ENCODE data around the gene LGR5.
"Not testable (repeated sequence)": the region's sequence is repeated elsewhere in the genome, so short reads cannot be mapped to it uniquely, and the experiment has no call there.

The LGR5 gene

DNA sequence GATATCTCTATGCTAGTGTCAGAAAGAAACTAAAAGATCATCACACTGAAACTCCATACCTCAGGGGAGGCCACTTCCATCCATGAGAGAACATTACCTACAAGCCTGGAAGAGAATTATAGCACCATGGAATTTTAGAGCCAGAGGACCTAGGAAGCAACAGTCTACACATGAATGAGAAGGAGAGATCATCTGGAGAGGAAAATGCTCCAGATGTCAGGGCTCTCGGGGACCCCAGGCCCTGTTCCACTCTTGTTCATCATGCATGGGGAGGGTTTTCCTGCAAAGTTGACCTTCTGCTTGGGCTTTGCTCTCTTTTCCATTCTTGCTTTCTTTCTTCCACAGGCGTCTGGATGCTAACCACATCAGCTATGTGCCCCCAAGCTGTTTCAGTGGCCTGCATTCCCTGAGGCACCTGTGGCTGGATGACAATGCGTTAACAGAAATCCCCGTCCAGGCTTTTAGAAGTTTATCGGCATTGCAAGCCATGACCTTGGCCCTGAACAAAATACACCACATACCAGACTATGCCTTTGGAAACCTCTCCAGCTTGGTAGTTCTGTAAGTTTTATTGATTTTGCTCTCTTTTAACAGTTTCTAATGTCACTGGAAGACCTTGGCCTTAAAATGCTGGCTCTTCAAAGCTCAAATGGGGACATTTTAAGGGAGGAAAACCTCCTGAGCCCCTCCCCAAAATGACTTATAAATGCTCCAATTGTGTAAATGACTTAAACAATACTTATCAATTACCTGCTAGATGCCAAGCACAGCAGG is 113.3 kb downstream of the LGR5 start:
- DNase-seq, result no peak

DNA sequence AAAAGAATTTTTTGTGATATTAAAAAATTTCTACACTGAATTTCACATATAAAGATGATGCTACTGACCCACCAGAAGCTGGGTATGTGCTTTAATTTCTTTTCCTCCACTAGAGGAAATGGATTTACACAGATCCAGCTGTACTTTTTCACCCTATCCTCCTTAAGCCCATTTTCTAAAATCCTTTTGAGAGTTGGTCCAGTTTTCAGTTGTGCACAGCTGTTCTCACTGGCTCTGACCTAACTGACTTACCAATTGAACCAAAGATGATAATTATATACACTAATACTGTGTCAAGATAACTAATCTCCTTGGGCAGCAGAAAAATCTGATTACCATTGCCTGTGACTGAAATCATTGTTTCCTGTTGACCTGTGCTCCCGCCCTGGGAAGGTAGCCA is 115.6 kb downstream of the LGR5 start:
- DNase-seq, result no peak

DNA sequence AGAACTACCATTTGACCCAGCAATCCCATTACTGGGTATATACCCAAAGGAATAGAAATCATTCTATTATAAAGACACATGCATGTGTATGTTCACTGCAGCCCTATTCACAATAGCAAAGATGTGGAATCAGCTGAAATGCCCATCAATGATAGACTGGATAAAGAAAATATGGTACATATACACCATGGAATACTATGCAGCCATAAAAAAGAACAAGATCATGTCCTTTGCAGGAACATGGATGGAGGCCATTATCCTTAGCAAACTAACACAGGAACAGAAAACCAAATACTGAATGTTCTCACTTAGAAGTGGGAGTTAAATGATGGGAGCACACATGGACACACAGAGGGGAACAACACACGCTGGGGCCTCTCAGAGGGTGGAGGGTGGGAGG is 116.2 kb downstream of the LGR5 start:
- DNase-seq, result not testable (repeated sequence)

DNA sequence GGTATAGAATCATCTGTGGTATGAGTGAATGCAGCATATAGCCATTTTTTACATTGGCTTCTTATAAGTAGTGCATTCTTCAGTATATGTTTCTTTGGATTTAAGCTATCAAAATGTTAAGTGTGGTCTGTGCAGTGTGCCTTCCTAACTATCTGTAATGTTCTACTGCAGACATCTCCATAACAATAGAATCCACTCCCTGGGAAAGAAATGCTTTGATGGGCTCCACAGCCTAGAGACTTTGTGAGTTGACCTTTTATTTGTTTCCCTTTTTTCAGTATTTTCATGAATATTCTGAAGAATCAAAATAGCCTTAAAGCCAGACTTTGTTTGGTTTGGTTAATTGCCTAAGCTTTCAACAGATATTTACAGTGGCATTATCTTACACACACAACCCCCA is 116.8 kb downstream of the LGR5 start:
- DNase-seq, result no peak

DNA sequence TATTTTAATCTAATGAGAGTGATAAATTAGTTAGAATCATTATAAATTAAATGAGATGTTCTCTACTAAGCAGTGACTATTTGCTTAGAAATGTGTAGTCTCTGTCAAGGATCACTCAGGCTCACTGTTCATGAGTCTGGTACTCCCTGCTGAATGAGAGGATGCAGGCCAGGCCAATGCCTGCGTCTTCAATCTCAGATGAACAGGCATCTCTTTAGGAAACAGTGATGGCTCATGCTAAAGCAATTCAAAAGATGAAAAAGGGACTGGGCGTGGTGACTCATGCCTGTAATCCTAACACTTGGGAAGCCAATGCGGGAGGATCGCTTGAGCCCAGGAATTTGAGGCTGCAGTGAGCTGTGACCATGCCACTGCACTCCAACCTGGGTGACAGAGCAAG is 117.3 kb downstream of the LGR5 start:
- no peak for DNase-seq

DNA sequence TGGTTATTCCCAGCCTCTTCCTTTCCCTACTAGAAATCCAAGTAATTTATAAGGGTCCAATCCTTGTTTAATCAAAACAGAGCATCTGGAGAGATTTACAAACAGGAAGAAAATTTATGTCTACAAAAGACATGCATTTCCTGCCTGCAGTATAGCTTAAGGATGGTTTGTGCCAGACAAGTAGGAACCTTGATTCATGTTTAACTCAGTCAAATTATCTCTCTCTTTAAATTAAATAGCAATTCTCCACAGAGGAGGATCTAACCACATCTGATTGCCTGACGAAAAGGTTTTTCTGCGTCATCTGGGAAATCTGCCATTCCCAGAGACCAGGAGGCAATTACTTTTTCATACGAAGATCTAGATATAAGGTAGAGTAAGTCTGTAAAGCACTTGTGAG is 118.8 kb downstream of the LGR5 start:
- DNase-seq, result no peak

DNA sequence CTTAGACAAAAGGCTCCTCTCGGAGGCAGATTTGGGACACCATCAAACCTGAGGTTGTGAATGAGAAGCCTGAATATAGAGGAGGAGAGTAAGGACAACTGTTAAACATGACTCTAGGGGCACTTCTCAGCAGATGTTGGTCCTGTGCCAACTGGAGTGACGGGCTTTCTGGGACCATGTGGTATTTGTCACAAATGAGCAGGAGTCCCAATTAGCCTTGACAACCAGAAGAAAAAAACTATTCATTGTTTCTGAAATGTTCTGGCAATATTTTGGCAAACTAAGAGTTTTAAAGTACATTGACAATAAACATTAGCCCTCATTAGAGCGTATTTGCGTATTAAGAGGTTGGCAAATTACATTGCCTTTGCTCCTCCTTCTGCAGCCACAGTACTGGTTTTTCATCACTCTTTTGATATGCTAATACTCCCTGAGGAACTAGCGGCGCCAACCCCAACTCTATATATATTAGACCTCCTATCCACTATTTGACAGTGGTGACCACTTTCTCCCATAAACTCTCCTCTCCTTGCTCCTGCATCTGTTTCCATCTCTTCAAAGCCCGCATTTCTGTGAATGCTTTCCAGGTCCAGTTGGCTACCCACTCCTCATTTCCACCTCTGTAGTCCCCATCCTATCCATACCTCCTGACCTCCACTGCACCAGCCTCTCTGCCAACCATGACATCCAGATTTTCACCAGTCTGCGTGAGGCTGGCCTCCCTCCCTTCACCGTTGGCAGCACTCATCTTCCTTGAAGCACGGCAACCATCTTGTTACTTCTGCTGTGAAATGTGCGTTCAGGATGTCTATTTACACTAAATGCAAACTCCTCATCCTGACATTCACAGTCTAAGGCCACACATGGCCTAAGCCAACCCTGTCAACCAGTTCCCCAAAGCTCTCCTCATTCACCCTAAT is 123.3 kb downstream of the LGR5 start:
- DNase-seq, result no peak

DNA sequence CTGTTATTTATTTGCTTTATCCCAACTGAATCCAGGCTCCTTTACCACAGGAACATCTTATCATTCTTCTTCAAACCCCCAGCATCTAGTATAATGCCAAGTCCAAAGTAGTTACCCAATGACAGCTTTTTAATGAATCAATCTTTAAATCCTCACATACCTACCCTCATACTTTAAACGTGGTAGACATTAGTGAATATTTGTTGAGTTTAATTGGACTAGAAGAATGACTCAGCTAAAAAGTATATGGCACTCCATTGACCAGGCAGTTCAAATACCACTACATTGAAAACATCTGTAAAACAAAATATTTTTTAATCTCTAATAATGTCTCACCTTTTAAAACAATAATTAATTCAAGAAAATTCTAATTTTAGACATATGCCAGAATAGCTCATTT is 125.9 kb downstream of the LGR5 start:
- no peak for DNase-seq

DNA sequence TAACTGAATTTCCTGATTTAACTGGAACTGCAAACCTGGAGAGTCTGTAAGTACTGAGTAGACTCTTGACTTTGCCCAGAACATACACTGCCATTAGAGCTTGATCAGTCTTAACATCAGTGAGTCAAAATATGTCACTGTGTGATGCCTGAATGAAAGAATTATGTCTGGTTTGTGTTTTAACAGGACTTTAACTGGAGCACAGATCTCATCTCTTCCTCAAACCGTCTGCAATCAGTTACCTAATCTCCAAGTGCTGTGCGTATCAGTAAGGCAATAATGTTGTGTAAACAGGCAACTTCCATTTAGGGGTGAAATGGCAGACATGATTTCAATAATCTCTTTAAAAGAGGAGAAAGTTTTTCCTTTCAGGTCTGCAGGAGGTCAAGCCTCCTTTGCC is 127.1 kb downstream of the LGR5 start:
- DNase-seq, result no peak

DNA sequence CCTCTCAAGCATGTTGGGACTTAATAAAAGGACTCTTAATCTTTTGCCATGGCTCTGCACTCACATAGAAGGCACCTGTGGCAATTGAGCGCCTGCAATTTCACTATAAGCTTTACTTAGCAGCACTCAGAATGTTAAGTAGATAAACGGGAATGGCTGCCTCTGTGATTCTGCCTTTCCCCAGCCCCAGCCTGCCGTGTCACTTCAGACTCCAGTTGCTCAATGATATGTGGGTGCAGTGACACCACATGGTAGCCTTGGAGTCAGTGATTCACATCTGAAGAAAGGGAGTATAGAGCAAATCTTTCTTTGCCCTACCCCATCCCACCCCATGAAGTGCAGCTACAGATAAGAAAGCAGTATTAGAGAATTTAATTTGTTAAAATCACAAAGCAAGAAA is 127.9 kb downstream of the LGR5 start:
- DNase-seq, result no peak

DNA sequence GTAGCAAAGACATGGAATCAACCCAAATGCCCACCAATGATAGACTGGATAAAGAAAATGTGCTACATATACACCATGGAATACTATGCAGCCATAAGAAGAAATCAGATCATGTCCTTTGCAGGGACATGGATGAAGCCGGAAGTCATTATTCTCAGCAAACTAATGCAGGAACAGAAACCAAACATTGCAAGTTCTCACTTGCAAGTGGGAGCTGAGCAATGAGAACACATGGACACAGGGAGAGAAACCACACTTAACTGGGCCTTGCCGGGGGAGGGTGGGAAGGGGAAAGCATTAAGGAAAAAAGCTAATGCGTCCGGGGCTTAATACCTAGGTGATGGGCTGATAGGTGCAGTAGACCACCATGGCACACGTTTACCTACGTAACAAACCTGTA is 130.3 kb downstream of the LGR5 start:
- DNase-seq, result not testable (repeated sequence)

DNA sequence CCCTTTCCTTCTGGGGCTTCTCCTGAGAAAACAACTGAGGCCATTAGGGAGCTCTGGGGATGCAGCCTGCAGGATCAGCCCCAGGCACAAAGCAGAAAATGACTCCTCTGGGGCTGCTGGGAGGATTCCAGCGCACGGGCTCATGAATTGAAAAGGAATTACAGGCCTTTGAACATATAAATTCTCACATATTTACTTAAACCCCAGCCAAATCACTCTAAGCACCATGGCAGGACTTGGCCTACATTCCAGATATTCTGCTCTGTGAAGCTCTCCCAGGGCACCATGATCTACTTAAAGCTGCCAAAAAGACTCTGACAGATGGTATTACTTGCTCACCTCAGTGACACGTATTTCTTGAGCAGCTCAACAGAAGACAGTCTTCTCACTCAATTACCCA is 136.9 kb downstream of the LGR5 start:
- no peak for DNase-seq

DNA sequence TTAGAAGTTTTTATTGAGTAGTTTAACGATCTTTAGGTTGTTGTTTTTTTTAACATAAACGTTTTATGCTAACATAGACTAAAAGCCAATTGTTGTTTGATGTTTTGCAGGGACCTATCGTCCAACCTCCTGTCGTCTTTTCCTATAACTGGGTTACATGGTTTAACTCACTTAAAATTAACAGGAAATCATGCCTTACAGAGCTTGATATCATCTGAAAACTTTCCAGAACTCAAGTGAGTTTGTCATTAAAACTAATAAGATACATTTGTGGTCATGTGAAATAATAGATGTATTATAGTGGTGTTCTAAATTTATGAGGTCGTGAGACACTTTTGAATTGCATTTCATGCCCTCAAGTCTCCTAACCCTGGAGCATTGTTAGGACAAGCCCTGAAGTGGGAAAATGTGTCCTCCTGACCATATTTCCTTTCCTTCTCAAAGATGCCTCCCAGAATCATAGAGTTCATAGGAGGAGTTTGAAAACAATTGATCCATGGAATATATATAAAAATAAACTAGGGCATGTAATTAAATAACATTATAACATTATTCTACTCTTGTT is 139.2 kb downstream of the LGR5 start:
- DNase-seq, result no peak

DNA sequence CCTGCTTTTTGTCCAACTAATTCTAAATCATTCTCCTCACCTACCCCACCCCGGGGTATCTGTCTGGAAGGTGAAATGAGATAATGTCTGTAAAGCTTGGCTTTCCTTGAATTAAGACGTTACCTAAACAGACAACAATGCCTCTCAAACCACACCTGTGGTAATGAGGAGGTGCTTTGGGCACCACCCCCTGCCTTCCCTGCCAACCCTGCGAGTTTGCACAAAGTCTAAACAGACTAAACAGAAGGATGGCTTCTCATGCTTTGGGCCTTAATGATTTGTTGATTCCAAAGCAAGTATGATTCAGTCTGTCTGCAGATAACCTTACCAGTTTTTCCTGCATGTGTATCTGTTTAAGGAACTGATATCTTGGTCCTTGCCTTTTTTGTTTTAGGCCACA is 141.6 kb downstream of the LGR5 start:
- DNase-seq, result no peak

DNA sequence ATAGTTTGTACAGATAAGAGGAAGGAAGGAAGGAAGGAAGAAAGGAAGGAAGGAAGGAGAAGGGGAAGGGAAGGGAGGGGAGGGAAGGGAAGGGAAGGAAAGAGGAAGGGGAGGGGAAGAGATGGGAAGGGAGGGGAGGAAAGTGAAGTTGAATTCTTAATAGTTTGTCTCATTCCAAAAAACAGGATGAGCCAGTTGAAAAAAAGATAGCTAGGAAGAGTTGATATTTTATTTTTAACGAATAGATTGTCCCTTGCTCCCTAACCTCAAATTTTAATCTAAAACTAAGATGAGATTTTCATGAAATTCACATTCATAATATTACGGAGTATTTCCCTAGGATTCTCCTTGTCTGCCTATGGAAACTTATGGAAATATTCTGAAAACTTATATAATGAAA is 143.3 kb downstream of the LGR5 start:
- no peak for DNase-seq

DNA sequence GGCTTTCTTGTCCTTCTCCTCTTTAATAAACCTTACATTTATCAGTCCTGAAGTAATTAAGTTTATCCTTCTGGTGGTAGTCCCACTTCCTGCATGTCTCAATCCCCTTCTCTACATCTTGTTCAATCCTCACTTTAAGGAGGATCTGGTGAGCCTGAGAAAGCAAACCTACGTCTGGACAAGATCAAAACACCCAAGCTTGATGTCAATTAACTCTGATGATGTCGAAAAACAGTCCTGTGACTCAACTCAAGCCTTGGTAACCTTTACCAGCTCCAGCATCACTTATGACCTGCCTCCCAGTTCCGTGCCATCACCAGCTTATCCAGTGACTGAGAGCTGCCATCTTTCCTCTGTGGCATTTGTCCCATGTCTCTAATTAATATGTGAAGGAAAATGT is 144.8 kb downstream of the LGR5 start:
- DNase-seq, result no peak

DNA sequence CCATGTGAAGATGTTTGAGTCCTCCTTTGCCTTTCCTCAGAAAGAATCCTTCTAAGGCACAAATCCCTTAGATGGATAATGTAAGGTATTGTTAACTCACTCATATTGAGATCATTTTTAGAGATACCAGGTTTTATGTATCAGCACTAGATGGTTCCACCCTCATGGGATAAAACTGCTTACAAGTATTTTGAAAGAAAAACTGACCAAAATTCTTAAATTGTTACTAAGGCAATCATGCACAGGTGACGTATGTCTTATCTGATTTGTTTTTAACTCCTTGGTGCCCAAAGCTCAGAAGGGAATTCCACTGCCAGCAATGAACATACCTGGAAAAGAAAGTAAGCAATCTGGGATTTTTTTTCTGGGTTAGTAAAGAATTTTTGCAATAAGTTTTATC is 145.6 kb downstream of the LGR5 start:
- no peak for DNase-seq

DNA sequence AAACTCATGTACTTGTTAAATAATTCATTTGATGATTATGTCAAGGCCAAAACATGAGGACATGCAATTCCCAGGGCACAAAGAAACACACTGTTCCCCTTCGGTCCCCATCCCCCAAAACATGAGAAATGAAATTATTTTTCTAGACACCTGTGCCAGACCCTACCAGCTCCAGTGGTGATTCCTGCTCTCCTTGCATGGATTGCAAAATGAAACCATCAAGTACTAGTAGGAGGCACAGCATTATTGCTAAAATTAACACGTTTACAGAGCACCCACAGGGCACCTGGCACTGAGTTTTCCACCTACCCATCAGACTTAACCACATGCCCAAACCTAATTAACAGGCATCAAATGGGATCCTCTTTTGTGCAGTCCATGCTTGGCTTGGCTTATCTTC is 147.4 kb downstream of the LGR5 start:
- DNase-seq, result no peak

DNA sequence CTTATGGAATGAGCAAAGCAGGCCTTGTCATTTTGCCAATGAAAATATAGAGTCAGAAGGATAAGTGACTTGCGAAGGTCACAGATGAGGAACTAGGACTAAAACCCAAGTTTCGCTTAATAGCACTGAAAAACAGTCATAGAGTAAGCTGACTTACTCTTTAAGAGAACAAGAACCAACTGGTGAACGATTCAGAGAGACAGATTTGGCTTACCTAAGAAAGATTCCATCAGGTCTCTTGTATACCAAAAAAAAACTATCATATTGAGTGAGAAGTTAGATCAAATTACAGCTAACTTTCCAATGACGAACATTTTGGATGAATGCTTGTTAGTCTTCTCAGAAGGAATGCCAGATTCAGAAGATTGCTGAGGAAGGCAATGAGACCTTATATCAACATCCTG is 149.9 kb downstream of the LGR5 start:
- DNase-seq, result no peak

DNA sequence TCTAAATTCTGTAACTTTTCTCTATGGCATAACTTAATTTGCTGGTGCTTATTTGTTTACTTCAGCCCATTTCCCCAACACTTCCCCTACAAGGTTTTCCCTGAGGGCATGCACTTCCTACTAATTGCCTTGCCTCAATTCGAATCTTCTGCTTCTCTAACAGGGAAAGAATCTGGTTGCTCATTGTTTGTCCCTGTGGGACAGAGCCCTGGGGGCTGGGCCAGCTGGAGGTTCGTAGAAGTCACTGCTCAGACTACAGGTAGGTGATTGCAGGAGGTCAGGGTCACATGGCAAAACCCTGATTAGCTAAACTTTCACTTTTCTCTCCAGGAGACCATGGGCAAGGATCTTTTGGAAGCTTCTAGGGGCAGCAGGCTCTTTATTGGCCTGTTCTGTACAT is 152.0 kb downstream of the LGR5 start:
- no peak for DNase-seq

DNA sequence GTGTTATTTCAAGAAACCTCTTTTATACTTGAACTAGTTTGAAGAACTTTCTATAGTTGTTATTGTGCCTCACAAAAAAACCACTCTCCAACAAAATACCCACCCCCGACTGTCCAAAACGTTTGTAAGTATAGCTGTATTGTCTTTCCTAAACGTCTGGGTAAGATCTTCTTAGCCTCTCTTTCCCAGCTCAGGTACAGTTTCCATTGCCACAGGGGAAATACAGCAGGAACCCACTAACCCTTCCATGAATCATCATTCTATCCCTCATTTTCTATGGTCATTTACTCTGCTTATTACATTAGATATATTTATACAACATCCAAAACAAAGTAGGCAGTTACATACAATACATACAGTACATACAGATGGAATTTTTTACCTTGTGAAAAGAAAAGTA is 153.2 kb downstream of the LGR5 start:
- DNase-seq, result no peak

DNA sequence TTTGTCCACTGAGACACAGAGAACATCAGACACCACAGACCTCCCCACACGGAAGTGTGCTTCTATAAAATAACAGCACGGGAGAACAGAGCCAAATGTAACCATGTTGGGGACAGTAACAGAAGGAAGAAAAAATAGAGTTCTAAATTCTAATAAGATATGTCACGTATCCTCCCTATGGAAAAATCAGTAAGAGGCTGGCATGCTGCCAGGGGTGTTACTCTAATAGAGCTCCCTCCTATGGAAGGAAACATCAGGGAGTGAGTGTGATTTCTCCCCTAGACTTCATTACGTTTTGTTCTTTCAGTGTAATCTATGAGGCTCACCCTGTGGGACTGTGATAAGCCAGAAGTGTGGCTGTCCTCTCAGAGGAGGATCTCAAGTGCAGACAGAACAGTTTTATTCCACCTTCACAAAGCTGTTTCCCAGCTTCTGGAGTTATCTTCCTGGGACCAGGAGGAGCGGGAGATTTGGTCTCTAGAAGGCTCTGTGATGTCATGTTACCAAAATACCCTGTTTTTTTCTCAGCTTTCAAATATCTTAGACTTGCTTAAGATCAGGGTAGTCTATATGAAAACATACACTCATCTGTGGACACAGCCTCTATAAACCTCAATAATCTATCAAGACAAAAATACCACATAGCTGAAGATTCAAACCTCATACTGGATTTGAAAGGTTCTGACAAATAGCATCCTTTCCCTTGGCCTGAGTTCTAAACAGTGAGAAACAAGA is 154.8 kb downstream of the LGR5 start:
- DNase-seq, result no peak

DNA sequence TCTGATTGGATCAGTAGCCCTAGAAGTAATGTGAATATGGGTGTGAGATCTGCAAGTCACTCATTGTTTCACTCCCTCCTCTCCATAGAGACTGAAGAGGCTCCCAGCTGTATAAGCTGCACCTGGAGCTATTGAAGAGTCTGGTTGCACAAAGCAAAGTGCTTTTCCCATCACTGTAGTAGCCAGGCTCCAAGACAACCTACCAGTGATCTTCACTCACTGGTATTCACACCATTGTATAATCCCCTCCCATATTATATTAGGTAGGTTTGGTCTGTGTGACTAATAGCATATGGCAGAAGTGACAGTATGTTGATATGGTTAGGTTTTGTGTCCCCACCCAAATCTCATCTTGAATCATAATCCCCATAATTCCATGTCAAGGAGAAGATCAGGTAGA is 159.6 kb downstream of the LGR5 start:
- DNase-seq, result no peak

Data from CD4-positive, alpha-beta T cell treated with Interleukin-15 for 1 hour (primary cell).